NT2/D1 (cell line): ENCODE results near the gene ABCG1.
"Not testable (repeated sequence)": the region's sequence is repeated elsewhere in the genome, so short reads cannot be mapped to it uniquely, and the experiment has no call there.

Source experiments
- DNase-seq: peaks from one replicate; pipeline ENCODE4 v3.0.0-alpha.2; 2011; ENCODE audit warnings: low read depth, low spot score
- H3K27me3 ChIP-seq: 2 replicates; pipeline ENCODE4 v1.6.0; 2011; ENCODE audit warnings: mild to moderate bottlenecking; ENCODE audit not compliant: insufficient read length, insufficient read depth
- H3K36me3 ChIP-seq: 2 replicates; pipeline ENCODE4 v1.6.1; 2011; ENCODE audit warnings: mild to moderate bottlenecking, low read length, mixed read lengths; ENCODE audit not compliant: insufficient read depth, insufficient read length
- H3K4me1 ChIP-seq: 2 replicates; pipeline ENCODE4 v1.5.1; 2011; ENCODE audit not compliant: insufficient read depth, insufficient read length
- H3K4me3 ChIP-seq: 2 replicates; pipeline ENCODE4 v1.5.1; 2011; ENCODE audit warnings: low read depth; ENCODE audit not compliant: insufficient read length
- H3K9ac ChIP-seq: 2 replicates; pipeline ENCODE4 v1.6.0; 2011; ENCODE audit warnings: low read depth; ENCODE audit not compliant: insufficient read length
- H3K9me3 ChIP-seq: 2 replicates; pipeline ENCODE4 v1.5.1; 2011; ENCODE audit warnings: mild to moderate bottlenecking, low read length; ENCODE audit not compliant: insufficient read depth
- SUZ12 ChIP-seq: IDR thresholded peaks from 2 replicates; pipeline ENCODE4 v1.6.1; 2011; ENCODE audit not compliant: insufficient read length, insufficient read depth; ENCODE audit errors: extremely low read depth
- YY1 ChIP-seq: IDR thresholded peaks from 2 replicates; pipeline ENCODE4 v1.6.1; 2011; ENCODE audit not compliant: insufficient read length, insufficient read depth
- ZNF274 ChIP-seq: IDR thresholded peaks from 2 replicates; pipeline ENCODE4 v1.6.1; 2011; ENCODE audit warnings: mild to moderate bottlenecking, low read depth, low read length

The ABCG1 gene

GRCh38 chr21:42176859-42177258 lies 42.1 kb upstream of the ABCG1 start:
- H3K4me3 ChIP-seq, result no peak overlapping the region
- no peaks in the 10 kb centered on the region for H3K4me1 ChIP-seq
- TF ChIP-seq ZNF274, result no peak
- TF ChIP-seq SUZ12, result no peak
- no peak for TF ChIP-seq YY1
- no peak for DNase-seq
- H3K9ac ChIP-seq, result no peak overlapping the region
- H3K36me3 ChIP-seq, result no peaks in the 10 kb centered on the region
- peaks cover 5% of the 10 kb centered on the region; the same call in 1 of the 2 replicates for H3K9me3 ChIP-seq
- H3K27me3 ChIP-seq, result no peaks in the 10 kb centered on the region

GRCh38 chr21:42179316-42179715 lies 39.6 kb upstream of the ABCG1 start:
- no peak for DNase-seq
- Histone ChIP-seq H3K9ac (no peak overlapping the region), H3K36me3 (no peaks in the 10 kb centered on the region), H3K4me1 (no peaks in the 10 kb centered on the region), H3K9me3 (peaks cover 7% of the 10 kb centered on the region; the same call in 1 of the 2 replicates), H3K27me3 (no peaks in the 10 kb centered on the region), H3K4me3 (no peak overlapping the region)
- TF ChIP-seq ZNF274 (no peak), SUZ12 (no peak), YY1 (no peak)

DNA sequence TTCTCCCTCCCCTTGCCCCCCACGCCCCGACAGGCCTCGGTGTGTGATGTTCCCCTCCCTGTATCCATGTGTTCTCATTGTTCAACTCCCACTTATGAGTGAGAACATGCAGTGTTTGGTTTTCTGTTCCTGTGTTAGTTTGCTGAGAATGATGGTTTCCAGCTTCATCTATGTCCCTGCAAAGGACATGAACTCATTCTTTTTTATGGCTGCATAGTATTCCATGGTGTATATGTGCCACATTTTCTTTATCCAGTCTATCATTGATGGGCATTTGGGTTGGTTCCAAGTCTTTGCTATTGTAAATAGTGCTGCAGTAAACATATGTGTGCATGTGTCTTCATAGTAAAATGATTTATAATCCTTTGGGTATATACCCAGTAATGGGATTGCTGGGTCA lies 38.9 kb upstream of the ABCG1 start:
- not testable (repeated sequence) for H3K9me3 ChIP-seq, H3K36me3 ChIP-seq, H3K27me3 ChIP-seq, H3K4me3 ChIP-seq, H3K4me1 ChIP-seq, H3K9ac ChIP-seq, DNase-seq

GRCh38 chr21:42182713-42183371 lies 36.1 kb upstream of the ABCG1 start:
- TF ChIP-seq SUZ12 (no peak), YY1 (no peak), ZNF274 (no peak)
- Histone ChIP-seq H3K4me3 (no peak overlapping the region), H3K9ac (no peak overlapping the region), H3K9me3 (peaks cover 12% of the 10 kb centered on the region; the same call in 1 of the 2 replicates), H3K4me1 (no peaks in the 10 kb centered on the region), H3K27me3 (no peaks in the 10 kb centered on the region), H3K36me3 (no peaks in the 10 kb centered on the region)
- no peak for DNase-seq

DNA sequence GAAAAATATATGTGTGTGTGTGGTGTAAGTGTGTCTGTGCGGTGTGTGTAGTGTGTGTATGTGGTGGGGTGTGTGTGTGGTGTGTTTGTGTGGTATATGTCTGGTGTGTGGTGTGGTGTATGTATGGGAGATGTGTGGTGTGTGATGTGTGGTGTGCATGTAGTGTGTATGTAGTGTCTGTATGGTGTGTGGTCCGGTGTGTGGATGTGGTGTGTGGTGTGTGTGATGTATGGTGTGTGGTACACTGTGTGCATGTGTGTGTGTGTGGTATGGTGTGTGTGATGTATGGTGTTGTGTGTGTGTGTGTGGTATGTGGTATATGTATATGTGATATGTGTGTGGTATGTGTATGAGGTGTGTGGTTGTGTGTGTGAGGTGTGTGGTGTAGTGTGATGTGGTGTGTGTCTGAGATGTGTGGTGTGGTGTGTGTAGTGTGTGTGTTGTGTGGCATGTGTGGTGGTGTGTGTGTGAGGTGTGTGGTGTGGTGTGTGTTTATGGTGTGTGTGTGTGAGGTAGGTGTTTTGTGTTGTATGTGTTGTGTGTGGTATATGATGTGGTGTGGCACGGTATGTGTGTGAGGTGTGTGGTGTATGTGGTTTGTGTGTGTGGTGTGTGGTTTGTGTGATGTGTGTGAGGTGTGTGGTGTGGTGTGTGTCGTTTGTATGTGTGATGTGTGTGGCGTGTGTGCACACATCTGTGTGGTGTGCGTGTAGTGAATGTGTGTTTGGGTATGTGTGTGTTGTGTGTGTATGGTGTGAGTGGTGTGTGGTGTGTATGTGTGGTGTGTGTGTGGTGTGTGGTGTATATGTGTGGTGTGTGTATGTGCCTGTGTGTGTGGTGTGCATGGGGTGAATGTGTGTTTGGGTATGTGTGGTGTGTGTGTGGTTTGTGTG lies 35.3 kb upstream of the ABCG1 start:
- TF ChIP-seq YY1 (no peak), SUZ12 (no peak), ZNF274 (no peak)

GRCh38 chr21:42186591-42186990 lies 32.3 kb upstream of the ABCG1 start:
- TF ChIP-seq YY1, result no peak
- TF ChIP-seq ZNF274, result no peak
- TF ChIP-seq SUZ12, result no peak

More for the DNA sequence above, 35.3 kb upstream of the ABCG1 start:
- H3K36me3 ChIP-seq, result no peaks in the 10 kb centered on the region
- no peaks in the 10 kb centered on the region for H3K4me1 ChIP-seq
- H3K27me3 ChIP-seq, result no peaks in the 10 kb centered on the region
- H3K4me3 ChIP-seq, result no peak overlapping the region
- DNase-seq, result no peak
- H3K9me3 ChIP-seq, result peaks cover 12% of the 10 kb centered on the region; the same call in 1 of the 2 replicates
- no peak overlapping the region for H3K9ac ChIP-seq

GRCh38 chr21:42187976-42188653 lies 30.8 kb upstream of the ABCG1 start:
- Histone ChIP-seq H3K4me1 (peaks cover 4% of the 10 kb centered on the region), H3K36me3 (no peaks in the 10 kb centered on the region), H3K9me3 (peaks cover 6% of the 10 kb centered on the region; the same call in 1 of the 2 replicates), H3K27me3 (no peaks in the 10 kb centered on the region), H3K9ac (no peak overlapping the region), H3K4me3 (no peak overlapping the region)
- TF ChIP-seq ZNF274, result no peak
- no peak for TF ChIP-seq YY1
- TF ChIP-seq SUZ12, result no peak
- DNase-seq, result no peak

More at GRCh38 chr21:42186591-42186990, 32.3 kb upstream of the ABCG1 start:
- H3K9me3 ChIP-seq, result peaks cover 12% of the 10 kb centered on the region; the same call in 1 of the 2 replicates
- H3K27me3 ChIP-seq, result no peaks in the 10 kb centered on the region
- H3K36me3 ChIP-seq, result no peaks in the 10 kb centered on the region
- H3K9ac ChIP-seq, result no peak overlapping the region
- DNase-seq, result no peak
- no peaks in the 10 kb centered on the region for H3K4me1 ChIP-seq
- no peak overlapping the region for H3K4me3 ChIP-seq
